Measurements from ENCODE around the gene PHLPP1. TPM values are rescaled to one million over a fixed set of nuclear protein-coding genes. Genes with fewer than 3 reads are reported as not detected.

PHLPP1 gene
- total and polyA plus RNA-seq, 9 of the 15 experiments (the other 6 are each of a cell fraction or from before 2014, with no cell fraction given), result 0.56 to 9.0 (median 4.5) TPM

DNA sequence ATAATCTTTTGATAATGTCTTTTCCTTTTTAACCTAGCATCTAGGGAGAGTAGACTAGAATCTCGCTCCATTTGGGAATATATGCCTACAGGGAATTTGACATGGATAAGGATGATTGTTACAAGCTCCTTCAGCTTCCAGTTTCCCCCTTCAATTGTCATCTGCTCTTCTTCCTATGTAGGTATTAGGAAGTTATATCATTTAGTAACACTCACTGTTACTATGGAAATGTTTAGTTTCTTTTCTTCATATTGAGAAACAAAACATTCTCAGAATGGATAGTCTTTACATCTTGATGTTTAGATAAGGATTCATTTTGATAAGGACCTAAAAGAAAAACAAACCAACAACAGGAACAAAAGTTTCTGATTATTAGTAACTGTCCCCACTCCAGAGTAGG lies 127.6 kb downstream of the PHLPP1 start (continued):
- TF ChIP-seq, protein P1, sequence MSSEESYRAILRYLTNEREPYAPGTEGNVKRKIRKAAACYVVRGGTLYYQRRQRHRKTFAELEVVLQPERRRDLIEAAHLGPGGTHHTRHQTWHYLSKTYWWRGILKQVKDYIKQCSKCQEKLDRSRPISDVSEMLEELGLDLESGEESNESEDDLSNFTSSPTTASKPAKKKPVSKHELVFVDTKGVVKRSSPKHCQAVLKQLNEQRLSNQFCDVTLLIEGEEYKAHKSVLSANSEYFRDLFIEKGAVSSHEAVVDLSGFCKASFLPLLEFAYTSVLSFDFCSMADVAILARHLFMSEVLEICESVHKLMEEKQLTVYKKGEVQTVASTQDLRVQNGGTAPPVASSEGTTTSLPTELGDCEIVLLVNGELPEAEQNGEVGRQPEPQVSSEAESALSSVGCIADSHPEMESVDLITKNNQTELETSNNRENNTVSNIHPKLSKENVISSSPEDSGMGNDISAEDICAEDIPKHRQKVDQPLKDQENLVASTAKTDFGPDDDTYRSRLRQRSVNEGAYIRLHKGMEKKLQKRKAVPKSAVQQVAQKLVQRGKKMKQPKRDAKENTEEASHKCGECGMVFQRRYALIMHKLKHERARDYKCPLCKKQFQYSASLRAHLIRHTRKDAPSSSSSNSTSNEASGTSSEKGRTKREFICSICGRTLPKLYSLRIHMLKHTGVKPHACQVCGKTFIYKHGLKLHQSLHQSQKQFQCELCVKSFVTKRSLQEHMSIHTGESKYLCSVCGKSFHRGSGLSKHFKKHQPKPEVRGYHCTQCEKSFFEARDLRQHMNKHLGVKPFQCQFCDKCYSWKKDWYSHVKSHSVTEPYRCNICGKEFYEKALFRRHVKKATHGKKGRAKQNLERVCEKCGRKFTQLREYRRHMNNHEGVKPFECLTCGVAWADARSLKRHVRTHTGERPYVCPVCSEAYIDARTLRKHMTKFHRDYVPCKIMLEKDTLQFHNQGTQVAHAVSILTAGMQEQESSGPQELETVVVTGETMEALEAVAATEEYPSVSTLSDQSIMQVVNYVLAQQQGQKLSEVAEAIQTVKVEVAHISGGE (CRISPR knock-in tag; IDR thresholded peaks at IDR 0.05), result no peak
- TF ChIP-seq NR1H2 (CRISPR knock-in tag; IDR thresholded peaks at IDR 0.05), result no peak
- TF ChIP-seq, protein P2, sequence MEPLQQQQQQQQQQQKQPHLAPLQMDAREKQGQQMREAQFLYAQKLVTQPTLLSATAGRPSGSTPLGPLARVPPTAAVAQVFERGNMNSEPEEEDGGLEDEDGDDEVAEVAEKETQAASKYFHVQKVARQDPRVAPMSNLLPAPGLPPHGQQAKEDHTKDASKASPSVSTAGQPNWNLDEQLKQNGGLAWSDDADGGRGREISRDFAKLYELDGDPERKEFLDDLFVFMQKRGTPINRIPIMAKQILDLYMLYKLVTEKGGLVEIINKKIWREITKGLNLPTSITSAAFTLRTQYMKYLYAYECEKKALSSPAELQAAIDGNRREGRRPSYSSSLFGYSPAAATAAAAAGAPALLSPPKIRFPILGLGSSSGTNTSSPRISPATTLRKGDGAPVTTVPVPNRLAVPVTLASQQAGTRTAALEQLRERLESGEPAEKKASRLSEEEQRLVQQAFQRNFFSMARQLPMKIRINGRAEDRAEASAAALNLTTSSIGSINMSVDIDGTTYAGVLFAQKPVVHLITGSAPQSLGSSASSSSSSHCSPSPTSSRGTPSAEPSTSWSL (CRISPR knock-in tag; IDR thresholded peaks at IDR 0.05; ENCODE audit: borderline replicate concordance), result no peak
- no peak for TF ChIP-seq ERF (CRISPR knock-in tag; IDR thresholded peaks at IDR 0.05)
- no peak for TF ChIP-seq ZNF146 (CRISPR knock-in tag; IDR thresholded peaks at IDR 0.05; ENCODE audit: unreplicated experiment)
- TF ChIP-seq, protein P3, sequence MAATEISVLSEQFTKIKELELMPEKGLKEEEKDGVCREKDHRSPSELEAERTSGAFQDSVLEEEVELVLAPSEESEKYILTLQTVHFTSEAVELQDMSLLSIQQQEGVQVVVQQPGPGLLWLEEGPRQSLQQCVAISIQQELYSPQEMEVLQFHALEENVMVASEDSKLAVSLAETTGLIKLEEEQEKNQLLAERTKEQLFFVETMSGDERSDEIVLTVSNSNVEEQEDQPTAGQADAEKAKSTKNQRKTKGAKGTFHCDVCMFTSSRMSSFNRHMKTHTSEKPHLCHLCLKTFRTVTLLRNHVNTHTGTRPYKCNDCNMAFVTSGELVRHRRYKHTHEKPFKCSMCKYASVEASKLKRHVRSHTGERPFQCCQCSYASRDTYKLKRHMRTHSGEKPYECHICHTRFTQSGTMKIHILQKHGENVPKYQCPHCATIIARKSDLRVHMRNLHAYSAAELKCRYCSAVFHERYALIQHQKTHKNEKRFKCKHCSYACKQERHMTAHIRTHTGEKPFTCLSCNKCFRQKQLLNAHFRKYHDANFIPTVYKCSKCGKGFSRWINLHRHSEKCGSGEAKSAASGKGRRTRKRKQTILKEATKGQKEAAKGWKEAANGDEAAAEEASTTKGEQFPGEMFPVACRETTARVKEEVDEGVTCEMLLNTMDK (IDR thresholded peaks at IDR 0.05; ENCODE audit: borderline replicate concordance, insufficient read depth, low read depth, low read length, poor library complexity, severe bottlenecking), result no peak
- no peak for TF ChIP-seq KDM5B (IDR thresholded peaks at IDR 0.05; ENCODE audit: insufficient replicate concordance, low read depth, low read length)
- no peak for TF ChIP-seq TFAM (CRISPR knock-in tag; conservative IDR thresholded peaks at IDR 0.05)
- TF ChIP-seq, protein P4, sequence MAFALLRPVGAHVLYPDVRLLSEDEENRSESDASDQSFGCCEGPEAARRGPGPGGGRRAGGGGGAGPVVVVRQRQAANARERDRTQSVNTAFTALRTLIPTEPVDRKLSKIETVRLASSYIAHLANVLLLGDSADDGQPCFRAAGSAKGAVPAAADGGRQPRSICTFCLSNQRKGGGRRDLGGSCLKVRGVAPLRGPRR (CRISPR knock-in tag; IDR thresholded peaks at IDR 0.05), result no peak
- TF ChIP-seq ZC3H11A (IDR thresholded peaks at IDR 0.05; ENCODE audit: low read depth, low read length), result no peak
- TF ChIP-seq RAD51 (IDR thresholded peaks at IDR 0.05; ENCODE audit: borderline replicate concordance, low read depth), result no peak
- TF ChIP-seq, protein P5, sequence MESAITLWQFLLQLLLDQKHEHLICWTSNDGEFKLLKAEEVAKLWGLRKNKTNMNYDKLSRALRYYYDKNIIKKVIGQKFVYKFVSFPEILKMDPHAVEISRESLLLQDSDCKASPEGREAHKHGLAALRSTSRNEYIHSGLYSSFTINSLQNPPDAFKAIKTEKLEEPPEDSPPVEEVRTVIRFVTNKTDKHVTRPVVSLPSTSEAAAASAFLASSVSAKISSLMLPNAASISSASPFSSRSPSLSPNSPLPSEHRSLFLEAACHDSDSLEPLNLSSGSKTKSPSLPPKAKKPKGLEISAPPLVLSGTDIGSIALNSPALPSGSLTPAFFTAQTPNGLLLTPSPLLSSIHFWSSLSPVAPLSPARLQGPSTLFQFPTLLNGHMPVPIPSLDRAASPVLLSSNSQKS (CRISPR knock-in tag; IDR thresholded peaks at IDR 0.05), result no peak
- no peak for TF ChIP-seq SIRT6 (IDR thresholded peaks at IDR 0.05; ENCODE audit: low read depth, low read length)
- no peak for TF ChIP-seq KLF10 (CRISPR knock-in tag; IDR thresholded peaks at IDR 0.05)
